SU-DHL-6 (cell line): ENCODE data around the gene SIK3.

Experiments
- H2AFZ ChIP-seq: fragments of 200-600 bp; sonication (generic); 2 replicates; pipeline ENCODE4 v1.6.1; 2014; ENCODE audit warnings: low read depth, mild to moderate bottlenecking, moderate library complexity, mixed read lengths, antibody characterized with exemption, low read length; ENCODE audit not compliant: severe bottlenecking
- H3F3A ChIP-seq: fragments of 200-600 bp; shearing (Covaris generic); 2 replicates; pipeline ENCODE4 v1.6.0; 2016; ENCODE audit warnings: antibody characterized with exemption, mild to moderate bottlenecking; ENCODE audit not compliant: insufficient read depth
- H3K27ac ChIP-seq: fragments of 200-600 bp; sonication (generic); 2 replicates; pipeline ENCODE4 v1.5.1; 2016; ENCODE audit warnings: low read depth, mild to moderate bottlenecking, low read length, moderate library complexity, mixed read lengths
- H3K27me3 ChIP-seq: fragments of 200-600 bp; sonication (generic), shearing (Covaris generic); 2 replicates; pipeline ENCODE4 v1.6.0; 2014; ENCODE audit warnings: mild to moderate bottlenecking, low read length
- H3K36me3 ChIP-seq: fragments of 200-600 bp; sonication (generic); 2 replicates; pipeline ENCODE4 v1.6.1; 2014; ENCODE audit warnings: mild to moderate bottlenecking, low read length, mixed read lengths
- H3K4me2 ChIP-seq: fragments of 300-600, 200-600 bp; shearing (Covaris generic), sonication (generic); 2 replicates; pipeline ENCODE4 v1.6.0; 2014; ENCODE audit warnings: low read length, low read depth, mild to moderate bottlenecking; ENCODE audit not compliant: poor library complexity, severe bottlenecking
- H3K4me3 ChIP-seq: fragments of 200-600 bp; sonication (generic); 2 replicates; pipeline ENCODE4 v1.5.1; 2014; ENCODE audit warnings: antibody characterized with exemption, low read length, mild to moderate bottlenecking, mixed read lengths; ENCODE audit not compliant: insufficient read depth, poor library complexity, severe bottlenecking
- H3K79me2 ChIP-seq: fragments of 200-600 bp; sonication (generic); 2 replicates; pipeline ENCODE4 v1.6.1; 2014; ENCODE audit warnings: mild to moderate bottlenecking, low read length, moderate library complexity; ENCODE audit not compliant: insufficient read depth
- H3K9ac ChIP-seq: fragments of 200-600 bp; sonication (generic); 2 replicates; pipeline ENCODE4 v1.7.0; 2014; ENCODE audit warnings: mild to moderate bottlenecking, low read length
- H3K9me2 ChIP-seq: fragments of 200-600 bp; sonication (generic); replicated peaks from 2 replicates; pipeline ENCODE4 v1.6.1; 2014; ENCODE audit warnings: low read length; ENCODE audit not compliant: insufficient read depth
- H3K9me3 ChIP-seq: fragments of 200-600 bp; sonication (generic); 2 replicates; pipeline ENCODE4 v1.6.1; 2014; ENCODE audit warnings: low read length, mixed read lengths; ENCODE audit not compliant: insufficient read depth
- H4K20me1 ChIP-seq: fragments of 200-600 bp; sonication (generic); 2 replicates; pipeline ENCODE4 v1.6.1; 2014; ENCODE audit warnings: low read depth, mild to moderate bottlenecking, antibody characterized with exemption, low read length, moderate library complexity, mixed read lengths
- CTCF ChIP-seq: fragments of 200-600 bp; sonication (generic); IDR thresholded peaks from one replicate; pipeline ENCODE4 v1.5.1; 2017; ENCODE audit warnings: antibody characterized with exemption, mild to moderate bottlenecking, low read length, moderate library complexity; ENCODE audit not compliant: insufficient read depth, poor library complexity, severe bottlenecking
- EZH2phosphoT487 ChIP-seq: fragments of 200-600 bp; sonication (generic), shearing (Covaris generic); conservative IDR thresholded peaks from 2 replicates; pipeline ENCODE4 v1.6.1; 2018; ENCODE audit warnings: mild to moderate bottlenecking, antibody characterized with exemption, low read length, moderate library complexity, mixed read lengths

Gene SIK3

GRCh38 chr11:117127171-117127901, 29.1 kb upstream of the SIK3 start:
- no peaks in the 10 kb centered on the region for H4K20me1 ChIP-seq
- no peak overlapping the region for H3K4me2 ChIP-seq
- H3K9me2 ChIP-seq: no peaks in the 10 kb centered on the region
- TF ChIP-seq EZH2phosphoT487 (no peak), CTCF (no peak)
- no peaks in the 10 kb centered on the region for H3K79me2 ChIP-seq
- no peaks in the 10 kb centered on the region for H3K9me3 ChIP-seq
- no peak overlapping the region for H2AFZ ChIP-seq
- H3K4me3 ChIP-seq: no peak overlapping the region
- no peaks in the 10 kb centered on the region for H3F3A ChIP-seq
- H3K9ac ChIP-seq: no peak overlapping the region
- H3K36me3 ChIP-seq: no peaks in the 10 kb centered on the region
- H3K27ac ChIP-seq: no peak overlapping the region
- H3K27me3 ChIP-seq: no peaks in the 10 kb centered on the region

- H3K9me3 ChIP-seq: no peaks in the 10 kb centered on the region
- H3K9ac ChIP-seq: no peak overlapping the region
- TF ChIP-seq CTCF: no peak
- H4K20me1 ChIP-seq: no peaks in the 10 kb centered on the region
- H3K4me2 ChIP-seq: no peak overlapping the region
- no peak overlapping the region for H3K27ac ChIP-seq
- H3K27me3 ChIP-seq: no peaks in the 10 kb centered on the region
- H3K36me3 ChIP-seq: no peaks in the 10 kb centered on the region
- H3K9me2 ChIP-seq: no peaks in the 10 kb centered on the region
- H3K79me2 ChIP-seq: no peaks in the 10 kb centered on the region
- no peaks in the 10 kb centered on the region for H3F3A ChIP-seq
- H3K4me3 ChIP-seq: no peak overlapping the region
- H2AFZ ChIP-seq: no peak overlapping the region
Observed at GRCh38 chr11:117126223-117126965, 28.2 kb upstream of the SIK3 start.

GRCh38 chr11:117122556-117122955, 24.3 kb upstream of the SIK3 start:
- TF ChIP-seq CTCF: no peak
- TF ChIP-seq EZH2phosphoT487: no peak

More at GRCh38 chr11:117122556-117122955, 24.3 kb upstream of the SIK3 start:
- Histone ChIP-seq H3K27ac (no peak overlapping the region), H4K20me1 (no peaks in the 10 kb centered on the region), H3K9me3 (no peaks in the 10 kb centered on the region), H3F3A (no peaks in the 10 kb centered on the region), H3K36me3 (no peaks in the 10 kb centered on the region), H3K4me3 (no peak overlapping the region), H3K4me2 (no peak overlapping the region), H3K27me3 (no peaks in the 10 kb centered on the region), H3K9me2 (no peaks in the 10 kb centered on the region), H2AFZ (no peak overlapping the region), H3K79me2 (no peaks in the 10 kb centered on the region), H3K9ac (no peak overlapping the region)
